Liver (tissue), 9 donors: ENCODE results near the gene CFAP61. TPM values are rescaled to one million over a fixed set of nuclear protein-coding genes. Genes with fewer than 3 reads are reported as not detected.

Source experiments
- DNase-seq: peaks from one replicate; pipeline ENCODE4 v3.0.0-alpha.2; 2017; ENCODE audit warnings: low spot score
- H3K27ac ChIP-seq, 2 donors: one replicate each; pipeline ENCODE4 v1.7.0; 2013; ENCODE audit warnings: inconsistent platforms in 2 of 2, low read length in 2 of 2, control low read depth in 1 of 2, low read depth in 1 of 2, mild to moderate bottlenecking in 1 of 2
- H3K27me3 ChIP-seq, 4 donors: one replicate each; pipeline versions ENCODE4 v1.6.1 to v1.7.0; 2013; ENCODE audit warnings: low read length in 3 of 4, inconsistent platforms in 1 of 4, mild to moderate bottlenecking in 1 of 4, moderate library complexity in 1 of 4; ENCODE audit not compliant: control insufficient read depth in 4 of 4, insufficient read depth in 4 of 4
- H3K36me3 ChIP-seq, 4 donors: one replicate each; pipeline versions ENCODE4 v1.6.1 to v1.7.0; 2013; ENCODE audit warnings: low read length in 3 of 4, mild to moderate bottlenecking in 3 of 4, low read depth in 1 of 4, moderate library complexity in 1 of 4; ENCODE audit not compliant: control insufficient read depth in 4 of 4, insufficient read depth in 3 of 4
- H3K4me1 ChIP-seq, 4 donors: one replicate each; pipeline versions ENCODE4 v1.6.1 to v1.7.0; 2013; ENCODE audit warnings: low read length in 3 of 4, mild to moderate bottlenecking in 3 of 4, moderate library complexity in 1 of 4; ENCODE audit not compliant: control insufficient read depth in 4 of 4, insufficient read depth in 4 of 4
- H3K4me3 ChIP-seq, 3 donors: one replicate each; pipeline versions ENCODE4 v1.6.1 to v1.7.0; 2013; ENCODE audit warnings: low read length in 3 of 3, control low read depth in 1 of 3, low read depth in 1 of 3, mild to moderate bottlenecking in 1 of 3
- H3K9ac ChIP-seq, 2 donors: one replicate each; pipeline ENCODE4 v1.7.0; 2013; ENCODE audit warnings: low read length in 2 of 2, mild to moderate bottlenecking in 2 of 2, moderate library complexity in 2 of 2, control low read depth in 1 of 2, low read depth in 1 of 2
- H3K9me3 ChIP-seq, 4 donors: one replicate each; pipeline versions ENCODE4 v1.6.1 to v1.7.0; 2013; ENCODE audit warnings: low read length in 3 of 4; ENCODE audit not compliant: control insufficient read depth in 4 of 4
- EGR1 ChIP-seq, 2 donors: IDR thresholded peaks; 2 replicates each; pipeline ENCODE4 v1.6.1; 2016 to 2018; ENCODE audit warnings: antibody characterized with exemption in 2 of 2, low read depth in 2 of 2
- FOXA1 ChIP-seq: IDR thresholded peaks from 2 replicates; pipeline ENCODE4 v1.6.1; 2016; ENCODE audit warnings: antibody characterized with exemption
- FOXA2 ChIP-seq: IDR thresholded peaks from 2 replicates; pipeline ENCODE4 v1.6.1; 2016; ENCODE audit warnings: antibody characterized with exemption
- GABPA ChIP-seq, 2 donors: IDR thresholded peaks in 1 of 2; conservative IDR thresholded peaks in 1 of 2; 2 replicates each; pipeline ENCODE4 v1.6.1; 2016; ENCODE audit warnings: antibody characterized with exemption in 2 of 2, mild to moderate bottlenecking in 1 of 2, moderate library complexity in 1 of 2
- HNF4A ChIP-seq, 2 donors: conservative IDR thresholded peaks; 2 replicates each; pipeline ENCODE4 v1.6.1; 2016; ENCODE audit warnings: antibody characterized with exemption in 2 of 2, mild to moderate bottlenecking in 2 of 2
- HNF4G ChIP-seq: IDR thresholded peaks from 2 replicates; pipeline ENCODE4 v1.6.1; 2016; ENCODE audit warnings: antibody characterized with exemption
- JUND ChIP-seq, 2 donors: IDR thresholded peaks; 2 replicates each; pipeline ENCODE4 v1.6.1; 2016; ENCODE audit warnings: antibody characterized with exemption in 2 of 2
- NR2F2 ChIP-seq: IDR thresholded peaks from 2 replicates; pipeline ENCODE4 v1.6.1; 2016; ENCODE audit warnings: antibody characterized with exemption
- RAD21 ChIP-seq, 2 donors: IDR thresholded peaks; 2 replicates each; pipeline ENCODE4 v1.6.1; 2016; ENCODE audit warnings: antibody characterized with exemption in 2 of 2, mild to moderate bottlenecking in 2 of 2
- RXRA ChIP-seq, 2 donors: IDR thresholded peaks; 2 replicates each; pipeline ENCODE4 v1.6.1; 2017 to 2018; ENCODE audit warnings: antibody characterized with exemption in 2 of 2, mild to moderate bottlenecking in 1 of 2
- SP1 ChIP-seq: IDR thresholded peaks from 2 replicates; pipeline ENCODE4 v1.6.1; 2018; ENCODE audit warnings: antibody characterized with exemption, mild to moderate bottlenecking
- TAF1 ChIP-seq: conservative IDR thresholded peaks from 2 replicates; pipeline ENCODE4 v1.6.1; 2016; ENCODE audit warnings: antibody characterized with exemption, mild to moderate bottlenecking
- YY1 ChIP-seq: IDR thresholded peaks from 2 replicates; pipeline ENCODE4 v1.6.1; 2016; ENCODE audit warnings: antibody characterized with exemption, mild to moderate bottlenecking
- ZBTB33 ChIP-seq: IDR thresholded peaks from 2 replicates; pipeline ENCODE4 v1.6.1; 2016; ENCODE audit warnings: antibody characterized with exemption
- WGBS: extraction: QIAGEN DNeasy Blood & Tissue Kit; methylation state at CpG from one replicate; pipeline ENCODE4 v1.1.7; 2013; 5-methylcytosine and 5-hydroxymethylcytosine counted together
- polyA plus RNA-seq, 2 donors: library from polyadenylated mRNA; stranded (reverse) in 1 of 2; unstranded in 1 of 2; fragments of 200-250 nt in 1 of 2; fragments of >200 nt in 1 of 2; fragmentation: Nextera tagmentation in 1 of 2; extraction: Ambion mirVana in 1 of 2; gene quantifications; one replicate each; pipeline versions ENCODE4 v1.2.1 to v1.2.3, GENCODE V29; 2013 to 2015
- total RNA-seq, 2 donors: library from RNA; depleted of rRNA; stranded (reverse); fragments of >200 nt; gene quantifications; one replicate each; pipeline ENCODE4 v1.2.3, GENCODE V29; 2014
- TF ChIP-seq, protein P1 (sequence below): IDR thresholded peaks from 2 replicates; pipeline ENCODE4 v1.6.1; 2016; ENCODE audit warnings: antibody characterized with exemption
- TF ChIP-seq, protein P2 (sequence below): fragments of 150-350 bp; IDR thresholded peaks from 2 replicates; pipeline ENCODE4 v1.5.1; 2017; ENCODE audit warnings: improper control_type of control experiment, low read depth, low read length; ENCODE audit not compliant: missing input control
- TF ChIP-seq, protein P3 (sequence below): IDR thresholded peaks from 2 replicates; pipeline ENCODE4 v1.6.1; 2016; ENCODE audit warnings: antibody characterized with exemption, mild to moderate bottlenecking
- TF ChIP-seq, protein P4 (sequence below): IDR thresholded peaks from 2 replicates; pipeline ENCODE4 v1.6.1; 2016; ENCODE audit warnings: antibody characterized with exemption
- donor health status: healthy.
- donor health status: healthy.
- donor health status: healthy.
- donor health status: healthy.
- donor health status: healthy.

Gene CFAP61
- total and polyA plus RNA-seq, 4 donors, result 0.05 TPM; not detected in 3

DNA sequence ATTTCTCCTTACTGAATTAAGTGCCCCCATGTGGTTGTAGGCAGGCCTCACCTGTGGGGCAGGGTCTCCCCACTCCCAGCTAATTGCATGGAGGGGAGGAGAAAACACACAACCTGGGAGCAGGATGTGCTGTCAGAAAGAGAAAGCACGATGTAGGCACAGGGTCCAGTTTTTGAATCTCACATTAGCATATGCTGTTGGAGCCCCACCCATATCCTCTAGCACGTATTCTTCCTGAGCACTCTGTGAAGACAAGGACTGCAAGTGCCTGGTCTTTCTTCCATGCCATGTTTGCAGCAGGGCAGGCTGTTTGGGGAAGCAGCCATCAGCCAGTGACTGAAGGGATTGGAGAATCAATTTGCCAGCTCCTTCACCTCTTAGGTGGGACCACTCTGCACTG, 108.2 kb downstream of the CFAP61 start:
- no peaks in the 10 kb centered on the region for H3K27me3 ChIP-seq
- DNase-seq, result no peak
- WGBS, result 27% methylated on average over 2 of the region's 2 CpGs

DNA sequence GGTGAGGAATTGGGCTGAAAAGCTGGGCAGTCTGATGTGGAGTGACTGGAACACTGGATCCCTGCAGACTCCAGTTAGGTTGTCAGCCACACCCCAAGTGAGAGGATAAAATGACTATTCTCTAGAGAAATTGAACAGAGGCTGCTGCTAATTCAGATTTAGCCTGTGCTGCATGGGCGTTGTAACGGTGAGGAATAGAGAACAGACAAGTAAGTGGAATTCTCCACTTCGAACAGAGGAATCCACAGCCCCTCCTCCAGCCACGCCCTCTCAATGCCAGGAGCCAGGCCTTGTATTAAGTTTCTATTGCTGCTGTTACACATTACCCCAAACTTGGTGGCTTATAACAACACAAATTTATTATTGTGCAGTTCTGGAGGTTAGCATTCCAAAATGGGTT, 109.3 kb downstream of the CFAP61 start:
- Histone ChIP-seq H3K4me3 (no peak overlapping the region), H3K9ac (no peak overlapping the region), H3K36me3 (no peaks in the 10 kb centered on the region), H3K4me1 (no peaks in the 10 kb centered on the region), H3K27me3 (no peaks in the 10 kb centered on the region), H3K9me3 (no peaks in the 10 kb centered on the region), H3K27ac (no peak overlapping the region)
- DNase-seq, result no peak
- WGBS, result 51% methylated on average over 4 of the region's 4 CpGs
- TF ChIP-seq FOXA1, result no peak
- TF ChIP-seq RXRA (IDR thresholded peaks at IDR 0.05), result no peak
- TF ChIP-seq SP1, result no peak
- TF ChIP-seq FOXA2, result no peak
- TF ChIP-seq, protein P1, sequence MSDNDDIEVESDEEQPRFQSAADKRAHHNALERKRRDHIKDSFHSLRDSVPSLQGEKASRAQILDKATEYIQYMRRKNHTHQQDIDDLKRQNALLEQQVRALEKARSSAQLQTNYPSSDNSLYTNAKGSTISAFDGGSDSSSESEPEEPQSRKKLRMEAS, result no peak
- TF ChIP-seq ZBTB33, result no peak
- TF ChIP-seq GABPA (IDR thresholded peaks at IDR 0.05 in 1 of 2, conservative IDR thresholded peaks at IDR 0.05 in 1 of 2), result no peak
- no peak for TF ChIP-seq RAD21 (IDR thresholded peaks at IDR 0.05)
- no peak for TF ChIP-seq YY1
- TF ChIP-seq, protein P2, sequence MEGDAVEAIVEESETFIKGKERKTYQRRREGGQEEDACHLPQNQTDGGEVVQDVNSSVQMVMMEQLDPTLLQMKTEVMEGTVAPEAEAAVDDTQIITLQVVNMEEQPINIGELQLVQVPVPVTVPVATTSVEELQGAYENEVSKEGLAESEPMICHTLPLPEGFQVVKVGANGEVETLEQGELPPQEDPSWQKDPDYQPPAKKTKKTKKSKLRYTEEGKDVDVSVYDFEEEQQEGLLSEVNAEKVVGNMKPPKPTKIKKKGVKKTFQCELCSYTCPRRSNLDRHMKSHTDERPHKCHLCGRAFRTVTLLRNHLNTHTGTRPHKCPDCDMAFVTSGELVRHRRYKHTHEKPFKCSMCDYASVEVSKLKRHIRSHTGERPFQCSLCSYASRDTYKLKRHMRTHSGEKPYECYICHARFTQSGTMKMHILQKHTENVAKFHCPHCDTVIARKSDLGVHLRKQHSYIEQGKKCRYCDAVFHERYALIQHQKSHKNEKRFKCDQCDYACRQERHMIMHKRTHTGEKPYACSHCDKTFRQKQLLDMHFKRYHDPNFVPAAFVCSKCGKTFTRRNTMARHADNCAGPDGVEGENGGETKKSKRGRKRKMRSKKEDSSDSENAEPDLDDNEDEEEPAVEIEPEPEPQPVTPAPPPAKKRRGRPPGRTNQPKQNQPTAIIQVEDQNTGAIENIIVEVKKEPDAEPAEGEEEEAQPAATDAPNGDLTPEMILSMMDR, result no peak
- no peak for TF ChIP-seq EGR1 (IDR thresholded peaks at IDR 0.05; ENCODE audit: low read depth in 2 of 2)
- no peak for TF ChIP-seq TAF1
- TF ChIP-seq HNF4A (conservative IDR thresholded peaks at IDR 0.05), result no peak
- TF ChIP-seq, protein P3, sequence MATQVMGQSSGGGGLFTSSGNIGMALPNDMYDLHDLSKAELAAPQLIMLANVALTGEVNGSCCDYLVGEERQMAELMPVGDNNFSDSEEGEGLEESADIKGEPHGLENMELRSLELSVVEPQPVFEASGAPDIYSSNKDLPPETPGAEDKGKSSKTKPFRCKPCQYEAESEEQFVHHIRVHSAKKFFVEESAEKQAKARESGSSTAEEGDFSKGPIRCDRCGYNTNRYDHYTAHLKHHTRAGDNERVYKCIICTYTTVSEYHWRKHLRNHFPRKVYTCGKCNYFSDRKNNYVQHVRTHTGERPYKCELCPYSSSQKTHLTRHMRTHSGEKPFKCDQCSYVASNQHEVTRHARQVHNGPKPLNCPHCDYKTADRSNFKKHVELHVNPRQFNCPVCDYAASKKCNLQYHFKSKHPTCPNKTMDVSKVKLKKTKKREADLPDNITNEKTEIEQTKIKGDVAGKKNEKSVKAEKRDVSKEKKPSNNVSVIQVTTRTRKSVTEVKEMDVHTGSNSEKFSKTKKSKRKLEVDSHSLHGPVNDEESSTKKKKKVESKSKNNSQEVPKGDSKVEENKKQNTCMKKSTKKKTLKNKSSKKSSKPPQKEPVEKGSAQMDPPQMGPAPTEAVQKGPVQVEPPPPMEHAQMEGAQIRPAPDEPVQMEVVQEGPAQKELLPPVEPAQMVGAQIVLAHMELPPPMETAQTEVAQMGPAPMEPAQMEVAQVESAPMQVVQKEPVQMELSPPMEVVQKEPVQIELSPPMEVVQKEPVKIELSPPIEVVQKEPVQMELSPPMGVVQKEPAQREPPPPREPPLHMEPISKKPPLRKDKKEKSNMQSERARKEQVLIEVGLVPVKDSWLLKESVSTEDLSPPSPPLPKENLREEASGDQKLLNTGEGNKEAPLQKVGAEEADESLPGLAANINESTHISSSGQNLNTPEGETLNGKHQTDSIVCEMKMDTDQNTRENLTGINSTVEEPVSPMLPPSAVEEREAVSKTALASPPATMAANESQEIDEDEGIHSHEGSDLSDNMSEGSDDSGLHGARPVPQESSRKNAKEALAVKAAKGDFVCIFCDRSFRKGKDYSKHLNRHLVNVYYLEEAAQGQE, result no peak
- no peak for TF ChIP-seq HNF4G
- TF ChIP-seq NR2F2, result no peak
- no peak for TF ChIP-seq JUND (IDR thresholded peaks at IDR 0.05)

More for the DNA sequence above, 108.2 kb downstream of the CFAP61 start:
- H3K9ac ChIP-seq, result no peak overlapping the region
- no peaks in the 10 kb centered on the region for H3K9me3 ChIP-seq
- H3K4me3 ChIP-seq, result no peak overlapping the region
- TF ChIP-seq NR2F2, result no peak
- TF ChIP-seq, protein P4, sequence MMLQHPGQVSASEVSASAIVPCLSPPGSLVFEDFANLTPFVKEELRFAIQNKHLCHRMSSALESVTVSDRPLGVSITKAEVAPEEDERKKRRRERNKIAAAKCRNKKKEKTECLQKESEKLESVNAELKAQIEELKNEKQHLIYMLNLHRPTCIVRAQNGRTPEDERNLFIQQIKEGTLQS, result no peak
- no peak for TF ChIP-seq RXRA (IDR thresholded peaks at IDR 0.05)
- TF ChIP-seq TAF1, result no peak
- TF ChIP-seq, protein P1, result no peak
- TF ChIP-seq, protein P3, result no peak
- no peak for TF ChIP-seq EGR1 (IDR thresholded peaks at IDR 0.05; ENCODE audit: low read depth in 2 of 2)
- no peak for TF ChIP-seq FOXA2
- H3K36me3 ChIP-seq, result no peaks in the 10 kb centered on the region
- H3K4me1 ChIP-seq, result no peaks in the 10 kb centered on the region
- H3K27ac ChIP-seq, result no peak overlapping the region
